H1 (cell line): Measurements from ENCODE around the gene MX1. TPM values are rescaled to one million over a fixed set of nuclear protein-coding genes. Genes with fewer than 3 reads are reported as not detected.

Source experiments
- JUN ChIP-seq: IDR thresholded peaks from 2 replicates; pipeline ENCODE4 v1.6.1; 2011; ENCODE audit warnings: low read depth, mild to moderate bottlenecking, improper control_type of control experiment, low read length
- MAX ChIP-seq: IDR thresholded peaks from 2 replicates; pipeline ENCODE4 v1.6.1; 2012; ENCODE audit warnings: inconsistent platforms
- RAD21 ChIP-seq, 2 experiments: IDR thresholded peaks in 1 of 2; conservative IDR thresholded peaks in 1 of 2; 2 replicates each; pipeline ENCODE4 v1.6.1; 2011; ENCODE audit warnings: low read depth in 2 of 2, low read length in 2 of 2, improper control_type of control experiment in 1 of 2, inconsistent platforms in 1 of 2, mild to moderate bottlenecking in 1 of 2, moderate library complexity in 1 of 2
- SIRT6 ChIP-seq: IDR thresholded peaks from one replicate; pipeline ENCODE4 v1.7.1; 2012; ENCODE audit warnings: low read length, inconsistent platforms
- polyA plus RNA-seq, 7 experiments: library from polyadenylated mRNA; depleted of rRNA in 3 of 7; stranded (reverse) in 5 of 7; unstranded in 2 of 7; fragments of >200 nt in 5 of 7; fragments of 200-250 nt in 2 of 7; gene quantifications; 1 replicate in 5 of 7; 2 replicates in 1 of 7; 4 replicates in 1 of 7; pipeline versions ENCODE4 v1.2.1 to v1.2.3, GENCODE V29; 2011 to 2013; ENCODE audit warnings: missing spikeins in 2 of 7, mixed read lengths in 2 of 7
- total RNA-seq: library from RNA; stranded (reverse); fragmentation: NEBNext Ultra II Directional; extraction: Animal tissue kit (Norgen Biotek cat#: 25700); gene quantifications from 2 replicates; pipeline ENCODE4 v1.2.1, GENCODE V29; 2021

MX1 gene
- total and polyA plus RNA-seq, 2 of the 8 experiments (the other 6 are each of a cell fraction or from before 2014, with no cell fraction given): 3.8 to 5.7 TPM

- TF ChIP-seq SIRT6 (no peak), RAD21 (IDR thresholded peaks at IDR 0.05 in 1 of 2, conservative IDR thresholded peaks at IDR 0.05 in 1 of 2; ENCODE audit: low read depth in 2 of 2, low read length in 2 of 2) (no peak), JUN (no peak), MAX (no peak)
These were observed 9.7 kb downstream of the MX1 start (continued) for GRCh38 chr21:41435706-41436105.
